K562 (cell line): ENCODE data around the gene RALGPS1. TPM values are rescaled to one million over a fixed set of nuclear protein-coding genes. Genes with fewer than 3 reads are reported as not detected.

ENCODE experiments used
- ATAC-seq: fragments of 200-7000 bp; cut with Tn5 transposase; 3 replicates; pipeline ENCODE4 v1.9.1; 2020; ENCODE audit warnings: moderate library complexity
- BruUV-seq: library from RNA; stranded (reverse); fragments of 400-500 nt; replicated peaks from 2 replicates; lab custom pipeline; 2021; lab: Mats Ljungman, UMichigan
- CTCF ChIA-PET: fragments of 300-600 bp; formaldehyde crosslinking; extraction: SDS; loops from one replicate; lab custom pipeline; 2021; ENCODE audit warnings: low intra/inter-chr PET ratio; lab: Yijun Ruan, JAX
- POLR2A ChIA-PET: fragments of 300-600, 350-650 bp; sonication (Branson Sonifier 250); formaldehyde crosslinking; extraction: SDS; loops from one replicate; lab custom pipeline; 2021; ENCODE audit warnings: antibody characterized with exemption, inconsistent platforms; lab: Yijun Ruan, JAX
- DNase-seq, 4 experiments: peaks; one replicate each; pipeline versions ENCODE4 v3.0.0 to v3.0.0-alpha.2; 2011 to 2018; ENCODE audit warnings: low spot score in 3 of 4, mixed read lengths in 3 of 4; ENCODE audit errors: extremely low read depth in 1 of 4
- FAIRE-seq: peaks from 2 replicates; lab custom pipeline; 2011; peaks lifted over from hg19 to GRCh38; lab: Jason Lieb, UNC
- H2AFZ ChIP-seq: 2 replicates; pipeline ENCODE4 v1.6.0; 2011; ENCODE audit warnings: low read depth, low read length, control low read depth, inconsistent platforms
- H3K27ac ChIP-seq: fragments of 200-600 bp; 3 replicates; pipeline ENCODE4 v1.8.0; 2011; ENCODE audit warnings: low read depth, mild to moderate bottlenecking, control low read depth, inconsistent platforms, low read length, moderate library complexity, mixed read lengths; ENCODE audit errors: extremely low read depth
- H3K27me3 ChIP-seq, 2 experiments: fragments of 300-600 bp in 1 of 2; 2 replicates in 1 of 2; 3 replicates in 1 of 2; pipeline versions ENCODE4 v1.6.0 to v1.8.0; 2011; ENCODE audit warnings: inconsistent platforms in 2 of 2, low read length in 2 of 2, mild to moderate bottlenecking in 1 of 2, mixed read lengths in 1 of 2, moderate library complexity in 1 of 2; ENCODE audit not compliant: control insufficient read depth in 2 of 2, insufficient read depth in 2 of 2
- H3K36me3 ChIP-seq: fragments of 300-600 bp; 3 replicates; pipeline ENCODE4 v1.8.0; 2011; ENCODE audit warnings: mild to moderate bottlenecking, low read length, inconsistent platforms; ENCODE audit not compliant: control insufficient read depth, insufficient read depth
- H3K4me1 ChIP-seq, 2 experiments: fragments of 200-600 bp in 1 of 2; replicated peaks in 1 of 2; 2 replicates in 1 of 2; 3 replicates in 1 of 2; pipeline versions ENCODE4 v1.5.1 to v1.8.0; 2011; ENCODE audit warnings: inconsistent platforms in 2 of 2, low read length in 2 of 2, mild to moderate bottlenecking in 1 of 2, mixed read lengths in 1 of 2, moderate library complexity in 1 of 2; ENCODE audit not compliant: control insufficient read depth in 2 of 2, insufficient read depth in 2 of 2
- H3K4me2 ChIP-seq: 2 replicates; pipeline ENCODE4 v1.6.1; 2011; ENCODE audit warnings: low read length, control low read depth, inconsistent platforms, mixed read lengths; ENCODE audit not compliant: insufficient read depth
- H3K4me3 ChIP-seq: fragments of 200-600 bp; sonication (generic), shearing (Covaris generic); 2 replicates; pipeline ENCODE4 v1.5.1; 2016; ENCODE audit warnings: control low read depth, inconsistent platforms
- H3K79me2 ChIP-seq: fragments of 200-600 bp; 3 replicates; pipeline ENCODE4 v1.8.0; 2011; ENCODE audit warnings: low read length, inconsistent platforms; ENCODE audit not compliant: control insufficient read depth, insufficient read depth
- H3K9ac ChIP-seq, 2 experiments: 2 replicates each; pipeline versions ENCODE4 v1.6.0 to v1.6.1; 2011; ENCODE audit warnings: low read depth in 2 of 2, low read length in 2 of 2, control low read depth in 1 of 2, inconsistent platforms in 1 of 2, mild to moderate bottlenecking in 1 of 2, mixed read lengths in 1 of 2; ENCODE audit not compliant: insufficient read depth in 1 of 2
- H3K9me1 ChIP-seq: one replicate; pipeline ENCODE4 v1.6.0; 2011; ENCODE audit warnings: inconsistent platforms, mild to moderate bottlenecking, low read length, moderate library complexity; ENCODE audit not compliant: control insufficient read depth, insufficient read depth
- H3K9me3 ChIP-seq: replicated peaks from 2 replicates; pipeline ENCODE4 v1.5.1; 2011; ENCODE audit warnings: low read depth, low read length, inconsistent platforms; ENCODE audit not compliant: control insufficient read depth, insufficient read depth
- H4K20me1 ChIP-seq: replicated peaks from 2 replicates; pipeline ENCODE4 v1.6.1; 2011; ENCODE audit warnings: low read length, inconsistent platforms, mixed read lengths; ENCODE audit not compliant: control insufficient read depth, insufficient read depth
- CEBPB ChIP-seq: fragments of 450-650 bp; IDR thresholded peaks from 2 replicates; pipeline ENCODE4 v1.6.1; 2016; ENCODE audit warnings: missing genetic modification characterization, missing compliant biosample characterization
- CEBPG ChIP-seq, 3 experiments: fragments of 200-800 bp in 1 of 3; sonication (Bioruptor generic) in 1 of 3; sonication (generic) in 1 of 3; formaldehyde crosslinking in 1 of 3; IDR thresholded peaks in 2 of 3; conservative IDR thresholded peaks in 1 of 3; 2 replicates each; pipeline versions ENCODE4 v1.6.1 to v1.8.0; 2016 to 2022; ENCODE audit warnings: missing compliant biosample characterization in 2 of 3, missing genetic modification characterization in 2 of 3, mild to moderate bottlenecking in 1 of 3, missing genetic modification reagents in 1 of 3
- FOXA3 ChIP-seq, 2 experiments: fragments of 450-650 bp in 1 of 2; sonication (generic) in 1 of 2; formaldehyde crosslinking; IDR thresholded peaks in 1 of 2; conservative IDR thresholded peaks in 1 of 2; 2 replicates each; pipeline versions ENCODE4 v1.4.0 to v1.8.0; 2020 to 2022; ENCODE audit warnings: mild to moderate bottlenecking in 2 of 2, missing genetic modification reagents in 1 of 2
- PURB ChIP-seq: sonication (generic); formaldehyde crosslinking; IDR thresholded peaks from 2 replicates; pipeline ENCODE4 v1.9.0; 2021; ENCODE audit warnings: low read depth, mild to moderate bottlenecking, missing genetic modification reagents
- ZFP91 ChIP-seq: sonication (generic); formaldehyde crosslinking; IDR thresholded peaks from 2 replicates; pipeline ENCODE4 v1.8.0; 2022; ENCODE audit warnings: mild to moderate bottlenecking, missing genetic modification reagents
- WGBS: fragments of 100-300 bp; shearing (Covaris generic); methylation state at CpG from one replicate; pipeline ENCODE4 v1.1.6; 2016; ENCODE audit warnings: low coverage, mixed read lengths; ENCODE audit not compliant: insufficient coverage; ENCODE audit errors: missing lambda C conversion rate; 5-methylcytosine and 5-hydroxymethylcytosine counted together
- in situ Hi-C: fragments of 300-500 bp; cut with MboI; formaldehyde crosslinking; loops from 4 replicates; pipeline ENCODE4 v1.15.0; 2018; ENCODE audit warnings: inconsistent platforms, mixed read lengths
- intact Hi-C: fragments of 100-400 bp; cut with micrococcal nuclease; formaldehyde crosslinking; loops from 2 replicates; pipeline ENCODE4 v1.14.2; 2022
- polyA plus RNA-seq, 8 experiments: library from polyadenylated mRNA; depleted of rRNA in 4 of 8; stranded (reverse) in 5 of 8; unstranded in 3 of 8; fragments of >200 nt; fragmentation: Nextera tagmentation in 2 of 8; fragmentation: Illumina TruSeq in 1 of 8; extraction: Ambion mirVana in 2 of 8; extraction: Trizol in 1 of 8; gene quantifications; 2 replicates each; pipeline versions ENCODE4 v1.2.1 to v1.2.3, GENCODE V29; 2011 to 2014; ENCODE audit warnings: inconsistent platforms in 1 of 8, missing spikeins in 1 of 8
- total RNA-seq, 7 experiments: library from RNA; depleted of rRNA in 6 of 7; stranded (reverse); fragments of >200 nt in 6 of 7; fragmentation: Illumina TruSeq in 2 of 7; extraction: Trizol in 2 of 7; gene quantifications; 2 replicates each; pipeline versions ENCODE4 v1.2.1 to v1.2.3, GENCODE V29; 2011 to 2021; ENCODE audit warnings: low replicate concordance in 1 of 7

RALGPS1 gene
- total and polyA plus RNA-seq, 9 of the 15 experiments (the other 6 are each of a cell fraction or from before 2014, with no cell fraction given) = 0.04 to 2.6 (median 1.5) TPM

- intact Hi-C loops = no loop called here
- ChIA-PET POLR2A (no interaction called here), CTCF (no interaction called here)
- BruUV-seq = no TSS peak
- no peaks in the 10 kb centered on the region for H3K9me1 ChIP-seq
- H3K4me2 ChIP-seq = no peak overlapping the region
- H3K79me2 ChIP-seq = no peaks in the 10 kb centered on the region
- ATAC-seq (no peak), DNase-seq (no peak), FAIRE-seq (no peak)
- no peaks in the 10 kb centered on the region for H4K20me1 ChIP-seq
- no peak overlapping the region for H3K9ac ChIP-seq
- H3K27ac ChIP-seq = no peak overlapping the region
- H3K36me3 ChIP-seq = no peaks in the 10 kb centered on the region
- H2AFZ ChIP-seq = no peak overlapping the region
- in situ Hi-C loops = no loop called here
- H3K9me3 ChIP-seq = no peaks in the 10 kb centered on the region
- 9% methylated on average over 2 of the region's 2 CpGs for WGBS
- no peak overlapping the region for H3K4me3 ChIP-seq
- TF ChIP-seq CEBPG (CRISPR knock-in tag; IDR thresholded peaks at IDR 0.05) = no peak
- TF ChIP-seq CEBPG (tag; conservative IDR thresholded peaks at IDR 0.05 in 1 of 2, IDR thresholded peaks at IDR 0.05 in 1 of 2) = peak; percentile 66 to 83; a peak in 3 of 4 replicates
- TF ChIP-seq PURB (CRISPR knock-in tag) = no peak
- 0 out of 2 replicates have a peak, but pooled peaks have one; percentile 59 for TF ChIP-seq CEBPB (tag)
- TF ChIP-seq ZFP91 (CRISPR knock-in tag) = no peak
- 0 out of 4 replicates have a peak, but pooled peaks of 1 of the 2 experiments have one; percentile 26 for TF ChIP-seq FOXA3 (CRISPR knock-in tag; conservative IDR thresholded peaks at IDR 0.05 in 1 of 2, IDR thresholded peaks at IDR 0.05 in 1 of 2)
- no peaks in the 10 kb centered on the region for H3K4me1 ChIP-seq
- peaks cover 4 to 12% of the 10 kb centered on the region in 2 experiments; a peak in 4 of 5 replicates for H3K27me3 ChIP-seq
These were observed 152.2 kb downstream of the RALGPS1 start for GRCh38 chr9:127066851-127067136.
